H9 (cell line): ENCODE data around the gene HECTD1. TPM values are rescaled to one million over a fixed set of nuclear protein-coding genes. Genes with fewer than 3 reads are reported as not detected.
A peak's percentile ranks its signal among the peaks of the same experiment; 100 is the strongest.

Experiments
- DNase-seq: peaks from one replicate; pipeline ENCODE4 v3.0.0-alpha.2; 2017
- H2AFZ ChIP-seq: one replicate; pipeline ENCODE4 v1.6.1; 2013; ENCODE audit warnings: mild to moderate bottlenecking, low read length, control low read depth, moderate library complexity
- H2AK5ac ChIP-seq: 2 replicates; pipeline ENCODE4 v1.6.1; 2013; ENCODE audit warnings: low read length, control low read depth, mixed read lengths; ENCODE audit not compliant: insufficient read length
- H2BK120ac ChIP-seq: one replicate; pipeline ENCODE4 v1.6.1; 2013; ENCODE audit warnings: low read depth, mild to moderate bottlenecking, low read length, control low read depth, inconsistent platforms; ENCODE audit not compliant: poor library complexity, severe bottlenecking
- H2BK12ac ChIP-seq: 2 replicates; pipeline ENCODE4 v1.6.1; 2013; ENCODE audit warnings: low read length, control low read depth, mixed read lengths, low read depth; ENCODE audit not compliant: insufficient read length
- H2BK15ac ChIP-seq: 2 replicates; pipeline ENCODE4 v1.6.1; 2013; ENCODE audit warnings: low read depth, low read length, control low read depth
- H2BK20ac ChIP-seq: one replicate; pipeline ENCODE4 v1.6.1; 2013; ENCODE audit warnings: low read depth, mild to moderate bottlenecking, low read length, control low read depth, inconsistent platforms; ENCODE audit not compliant: poor library complexity, severe bottlenecking
- H2BK5ac ChIP-seq: 2 replicates; pipeline ENCODE4 v1.6.1; 2013; ENCODE audit warnings: low read length, control low read depth, mixed read lengths; ENCODE audit not compliant: insufficient read length
- H3K14ac ChIP-seq: 2 replicates; pipeline ENCODE4 v1.6.1; 2013; ENCODE audit warnings: low read length, control low read depth; ENCODE audit not compliant: insufficient read depth
- H3K18ac ChIP-seq: 2 replicates; pipeline ENCODE4 v1.6.1; 2013; ENCODE audit warnings: low read depth, mild to moderate bottlenecking, mixed read lengths, low read length, control low read depth; ENCODE audit not compliant: insufficient read length
- H3K23ac ChIP-seq: 2 replicates; pipeline ENCODE4 v1.6.1; 2013; ENCODE audit warnings: low read length, control low read depth, mixed read lengths, low read depth; ENCODE audit not compliant: insufficient read length
- H3K23me2 ChIP-seq: 2 replicates; pipeline ENCODE4 v1.6.1; 2013; ENCODE audit warnings: low read depth, mild to moderate bottlenecking, mixed read lengths, low read length, control low read depth; ENCODE audit not compliant: insufficient read length, poor library complexity, severe bottlenecking
- H3K27ac ChIP-seq: 2 replicates; pipeline ENCODE4 v1.5.1; 2013; ENCODE audit warnings: low read length, control low read depth, mixed read lengths, low read depth; ENCODE audit not compliant: insufficient read length
- H3K27me3 ChIP-seq: 2 replicates; pipeline ENCODE4 v1.6.1; 2013; ENCODE audit warnings: low read length, control low read depth, inconsistent platforms; ENCODE audit not compliant: insufficient read depth
- H3K4ac ChIP-seq: 2 replicates; pipeline ENCODE4 v1.6.1; 2013; ENCODE audit warnings: low read depth, mild to moderate bottlenecking, control low read depth, inconsistent platforms, low read length, moderate library complexity
- H3K4me1 ChIP-seq: 2 replicates; pipeline ENCODE4 v1.6.1; 2013; ENCODE audit warnings: low read length, control low read depth, inconsistent platforms; ENCODE audit not compliant: insufficient read depth
- H3K4me2 ChIP-seq: 2 replicates; pipeline ENCODE4 v1.6.1; 2013; ENCODE audit warnings: low read length, control low read depth, mixed read lengths; ENCODE audit not compliant: insufficient read length, insufficient read depth
- H3K56ac ChIP-seq: 2 replicates; pipeline ENCODE4 v1.6.1; 2013; ENCODE audit warnings: low read depth, mild to moderate bottlenecking, mixed read lengths, low read length, control low read depth; ENCODE audit not compliant: insufficient read length
- H3K79me1 ChIP-seq: 2 replicates; pipeline ENCODE4 v1.6.1; 2013; ENCODE audit warnings: low read depth, mild to moderate bottlenecking, moderate library complexity, low read length, control low read depth, inconsistent platforms; ENCODE audit not compliant: insufficient read depth, poor library complexity, severe bottlenecking
- H3K79me2 ChIP-seq: 2 replicates; pipeline ENCODE4 v1.6.1; 2013; ENCODE audit warnings: low read length, control low read depth, inconsistent platforms; ENCODE audit not compliant: insufficient read depth
- H3K9ac ChIP-seq: 2 replicates; pipeline ENCODE4 v1.6.1; 2013; ENCODE audit warnings: low read length, control low read depth, mixed read lengths; ENCODE audit not compliant: insufficient read length; ENCODE audit errors: extremely low read depth
- H3K9me3 ChIP-seq: one replicate; pipeline ENCODE4 v1.6.1; 2013; ENCODE audit warnings: low read depth, low read length, inconsistent platforms; ENCODE audit not compliant: control insufficient read depth
- H3T11ph ChIP-seq: one replicate; pipeline ENCODE4 v1.6.1; 2013; ENCODE audit warnings: mild to moderate bottlenecking, low read length, control low read depth, inconsistent platforms
- H4K20me1 ChIP-seq: one replicate; pipeline ENCODE4 v1.6.1; 2013; ENCODE audit not compliant: control insufficient read depth, insufficient read length, insufficient read depth
- H4K5ac ChIP-seq: 2 replicates; pipeline ENCODE4 v1.6.1; 2013; ENCODE audit warnings: low read depth, mild to moderate bottlenecking, mixed read lengths, low read length, control low read depth; ENCODE audit not compliant: insufficient read length
- H4K8ac ChIP-seq: replicated peaks from 2 replicates; pipeline ENCODE4 v1.6.1; 2013; ENCODE audit warnings: low read length, control low read depth, mixed read lengths, low read depth; ENCODE audit not compliant: insufficient read length
- H4K91ac ChIP-seq: 2 replicates; pipeline ENCODE4 v1.6.1; 2013; ENCODE audit warnings: low read depth, mild to moderate bottlenecking, moderate library complexity, mixed read lengths, low read length, control low read depth; ENCODE audit not compliant: insufficient read length
- H3K27ac Mint-ChIP-seq, 3 experiments: 2 replicates in 2 of 3; 3 replicates in 1 of 3; pipeline ENCODE4 v1.8.0; 2020 to 2021; ENCODE audit warnings: mixed read lengths in 3 of 3, mild to moderate bottlenecking in 1 of 3, moderate library complexity in 1 of 3
- H3K27me3 Mint-ChIP-seq: 2 replicates; pipeline ENCODE4 v1.8.0; 2021; ENCODE audit warnings: low read depth, mild to moderate bottlenecking, moderate library complexity, mixed read lengths
- H3K36me3 Mint-ChIP-seq, 3 experiments: 2 replicates in 2 of 3; 3 replicates in 1 of 3; pipeline ENCODE4 v1.8.0; 2020 to 2021; ENCODE audit warnings: low read depth in 3 of 3, mixed read lengths in 3 of 3; ENCODE audit not compliant: insufficient read depth in 1 of 3
- H3K4me1 Mint-ChIP-seq, 2 experiments: 2 replicates each; pipeline ENCODE4 v1.8.0; 2020; ENCODE audit warnings: mixed read lengths in 2 of 2
- H3K4me3 Mint-ChIP-seq, 2 experiments: 2 replicates in 1 of 2; 3 replicates in 1 of 2; pipeline ENCODE4 v1.8.0; 2020 to 2021; ENCODE audit warnings: mild to moderate bottlenecking in 2 of 2, mixed read lengths in 2 of 2, moderate library complexity in 1 of 2
- H3K9me3 Mint-ChIP-seq, 2 experiments: 2 replicates in 1 of 2; 3 replicates in 1 of 2; pipeline ENCODE4 v1.8.0; 2020; ENCODE audit warnings: mild to moderate bottlenecking in 2 of 2, mixed read lengths in 2 of 2, moderate library complexity in 1 of 2
- CTCF ChIP-seq: fragments of 200-600 bp; sonication (generic); conservative IDR thresholded peaks from 3 replicates; pipeline ENCODE4 v1.8.0; 2021; ENCODE audit warnings: antibody characterized with exemption, mild to moderate bottlenecking
- WGBS: extraction: QIAGEN DNeasy Blood & Tissue Kit; methylation state at CpG from one replicate; pipeline ENCODE4 v1.1.7; 2013; ENCODE audit warnings: missing lambda C conversion rate, low lambda C conversion rate, mixed read lengths; ENCODE audit not compliant: insufficient read length; ENCODE audit errors: extremely low coverage; 5-methylcytosine and 5-hydroxymethylcytosine counted together
- total RNA-seq: library from RNA; stranded (reverse); gene quantifications from 2 replicates; pipeline ENCODE4 v1.2.1, GENCODE V29; 2021

The HECTD1 gene
- total RNA-seq, 1 experiment from 2014 or later, result 135 TPM

DNA sequence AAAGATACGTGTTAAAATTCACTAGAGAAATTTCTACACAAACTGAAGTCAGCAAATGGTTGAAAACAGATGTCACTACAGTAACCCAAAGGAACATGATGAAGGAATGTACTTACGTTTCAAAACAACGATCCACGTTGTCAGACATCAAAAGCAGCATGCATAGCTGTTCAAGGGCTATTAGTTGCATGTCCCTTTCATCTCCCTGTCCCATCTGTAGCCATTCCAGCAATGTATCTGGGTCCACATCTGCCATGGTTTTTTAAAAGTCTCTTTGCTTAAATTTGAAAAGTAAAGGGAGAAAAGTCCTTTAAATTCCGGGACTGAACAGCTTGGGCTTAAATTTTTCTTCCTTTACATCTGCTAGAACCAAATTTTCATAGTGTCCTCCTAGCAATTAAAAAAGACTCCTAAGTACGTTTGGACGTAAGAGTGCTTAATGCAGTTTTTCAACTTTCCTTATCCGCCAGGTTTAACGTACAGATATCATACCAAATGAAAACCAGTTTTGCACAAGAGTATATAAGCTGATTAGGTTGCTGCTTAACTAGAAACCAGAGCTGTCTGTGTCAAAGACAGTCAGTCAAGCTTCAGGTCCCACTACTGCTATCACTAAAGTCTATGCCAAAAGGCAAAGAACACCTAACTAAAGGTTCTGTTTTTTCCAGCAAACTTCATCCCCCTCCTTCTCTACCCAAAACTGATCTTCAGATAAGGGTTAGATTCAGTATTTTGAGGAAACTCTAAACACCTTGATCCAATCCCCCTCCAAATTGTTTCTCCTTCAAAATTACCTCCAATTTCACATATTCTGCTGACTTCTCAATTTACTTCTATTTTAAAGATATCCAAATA lies 1.7 kb downstream of the HECTD1 start:
- DNase-seq, result no peak

More for the DNA sequence above, 1.7 kb downstream of the HECTD1 start:
- TF ChIP-seq CTCF, result no peak
- Histone ChIP-seq H3K4me1 (no peaks in the 10 kb centered on the region), H2BK120ac (no peak overlapping the region), H4K91ac (no peak overlapping the region), H3K9ac (peak overlapping the region; percentile 61), H3K27ac (no peak overlapping the region), H3K4ac (no peak overlapping the region), H3K79me1 (no peaks in the 10 kb centered on the region), H2AK5ac (no peak overlapping the region), H2BK20ac (no peak overlapping the region), H3K14ac (no peak overlapping the region), H2BK12ac (no peak overlapping the region), H3T11ph (no peak overlapping the region), H3K23ac (no peak overlapping the region), H3K9me3 (no peaks in the 10 kb centered on the region), H2BK5ac (no peak overlapping the region), H3K56ac (no peak overlapping the region), H3K18ac (no peak overlapping the region), H4K5ac (no peak overlapping the region), H3K27me3 (no peaks in the 10 kb centered on the region), H3K4me2 (peak overlapping the region; percentile 88), H4K8ac (no peak overlapping the region), H3K23me2 (peaks cover 13% of the 10 kb centered on the region), H2BK15ac (no peak overlapping the region), H3K79me2 (peaks cover 7% of the 10 kb centered on the region), H4K20me1 (no peaks in the 10 kb centered on the region), H2AFZ (no peak overlapping the region)
- Mint-ChIP-seq H3K36me3 (peaks cover 18 to 35% (median 31%) of the 10 kb centered on the region in 3 experiments; a peak in 6 of 7 replicates), H3K4me3 (peak overlapping the region; percentile 88 to 91), H3K9me3 (peaks cover 0 to 3% of the 10 kb centered on the region in 2 experiments; a peak in 2 of 5 replicates), H3K4me1 (peaks cover 24 to 28% of the 10 kb centered on the region in 2 experiments), H3K27me3 (no peaks in the 10 kb centered on the region), H3K27ac (no peak overlapping the region; a peak in 1 of 7 replicates)
- no CpG with 5 or more reads among the region's 9 CpGs for WGBS
